D721Med (cell line): ENCODE results near the gene FAM90A26.
"Not testable (repeated sequence)": the region's sequence is repeated elsewhere in the genome, so short reads cannot be mapped to it uniquely, and the experiment has no call there.

Experiments used
- DNase-seq: peaks from one replicate; pipeline ENCODE4 v3.0.0; 2011; ENCODE audit warnings: low spot score; ENCODE audit not compliant: insufficient read length
- FAIRE-seq: peaks from 2 replicates; lab custom pipeline; 2011; peaks lifted over from hg19 to GRCh38; lab: Jason Lieb, UNC
- CTCF ChIP-seq: IDR thresholded peaks from 2 replicates; pipeline ENCODE4 v1.5.1; 2012; ENCODE audit warnings: mild to moderate bottlenecking, control low read depth; ENCODE audit not compliant: insufficient read depth; ENCODE audit errors: missing control alignments

The FAM90A26 gene

DNA sequence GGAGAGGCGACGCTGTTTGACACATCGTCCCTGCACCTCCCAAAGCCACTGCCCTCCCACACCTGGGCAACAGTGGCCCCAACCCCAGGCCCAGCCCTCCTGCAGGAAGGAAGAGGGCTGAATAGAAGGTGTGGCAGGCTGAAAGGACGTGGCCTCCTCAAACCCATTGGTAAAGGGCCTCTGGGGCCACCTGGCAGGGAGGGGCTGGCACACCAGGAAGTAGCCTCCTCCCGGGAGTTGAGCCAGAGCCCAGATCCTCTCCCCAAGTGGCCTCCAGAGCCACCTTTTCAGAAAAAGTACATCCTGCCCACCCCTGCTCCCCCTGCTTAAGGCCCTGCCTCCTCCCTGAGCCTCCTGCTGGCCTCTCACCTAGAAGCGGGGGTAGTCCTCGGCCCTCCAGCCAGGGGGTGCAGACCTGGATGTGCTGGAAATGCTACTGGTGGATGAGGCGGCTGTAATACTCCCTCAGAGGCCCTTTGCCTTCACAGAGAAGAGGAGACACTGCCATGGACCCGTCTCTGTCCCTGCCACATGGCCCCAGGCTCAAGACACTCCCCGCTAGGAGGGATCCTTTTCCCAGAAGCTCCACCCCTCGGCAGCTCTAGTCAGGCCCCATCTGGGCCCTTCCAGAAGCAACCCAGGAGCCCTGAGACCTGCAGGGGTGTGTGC, at the start of gene FAM90A26:
TSS of gene FAM90A26 (plus strand) at position 619 of the 669 bp plus-strand sequence. CDS start 2,764 bp downstream, outside the sequence.
- not testable (repeated sequence) for FAIRE-seq, DNase-seq

DNA sequence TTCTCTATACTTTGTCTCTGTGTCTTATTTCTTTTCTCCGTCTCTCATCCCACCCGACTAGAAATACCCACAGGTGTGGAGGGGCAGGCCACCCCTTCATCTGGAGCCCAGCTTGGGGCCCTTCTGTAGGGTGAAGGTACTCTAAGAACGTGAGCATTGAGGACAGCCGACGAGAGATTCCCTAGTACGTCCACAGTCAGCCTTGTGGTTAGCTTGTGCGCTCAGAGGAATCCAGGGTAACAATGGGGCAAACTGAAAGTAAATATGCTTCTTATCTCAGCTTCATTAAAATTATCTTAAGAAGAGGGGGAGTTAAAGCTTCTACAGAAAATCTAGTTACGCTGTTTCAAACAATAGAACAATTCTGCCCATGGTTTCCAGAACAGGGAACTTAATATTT, 47.5 kb upstream of the FAM90A26 start:
- FAIRE-seq, DNase-seq: not testable (repeated sequence)

DNA sequence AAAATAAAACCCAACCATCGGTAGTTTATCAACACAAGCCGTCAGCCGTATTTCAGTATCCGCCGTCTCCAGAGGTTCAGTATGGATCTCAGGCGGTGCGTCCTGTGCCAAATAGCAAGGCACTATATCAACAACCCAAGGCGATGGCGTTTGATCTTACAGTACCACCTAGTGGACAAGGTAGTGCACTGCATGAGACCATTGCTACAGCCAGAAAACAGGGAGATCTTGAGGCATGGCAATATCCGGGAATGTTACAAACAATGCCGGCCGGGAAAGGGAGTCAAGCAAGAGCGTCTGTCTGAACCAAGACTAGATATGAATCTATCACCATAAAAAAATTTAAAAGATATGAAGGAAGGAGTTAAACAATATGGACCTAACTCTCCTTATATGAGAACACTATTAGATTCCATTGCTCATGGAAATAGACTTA, 46.6 kb upstream of the FAM90A26 start:
- not testable (repeated sequence) for DNase-seq, FAIRE-seq
- peak; percentile 57 for TF ChIP-seq CTCF

DNA sequence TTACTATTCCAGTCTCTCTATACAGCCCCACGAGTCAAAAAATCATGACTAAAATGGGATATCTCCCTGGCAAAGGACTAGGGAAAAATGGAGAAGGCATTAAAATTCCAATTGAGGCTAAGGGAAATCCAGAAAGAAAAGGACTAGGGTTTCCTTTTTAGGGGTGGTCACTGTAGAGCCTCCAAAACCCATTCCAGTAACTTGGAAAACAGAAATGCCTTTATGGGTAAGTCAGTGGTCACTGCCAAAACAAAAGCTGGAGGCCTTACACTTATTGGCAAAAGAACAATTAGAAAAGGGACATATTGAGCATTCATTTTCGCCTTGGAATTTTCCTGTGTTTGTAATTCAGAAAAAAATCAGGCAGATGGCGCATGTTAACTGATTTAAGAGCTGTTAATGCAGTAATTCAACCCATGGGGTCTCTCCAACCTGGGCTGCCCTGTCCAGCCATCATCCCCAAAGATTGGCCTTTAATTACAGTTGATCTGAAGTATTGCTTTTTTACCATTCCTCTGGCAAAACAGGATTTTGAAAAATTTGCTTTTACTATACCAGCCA, 44.5 kb upstream of the FAM90A26 start:
- not testable (repeated sequence) for FAIRE-seq, DNase-seq
- peak; percentile 34 for TF ChIP-seq CTCF

DNA sequence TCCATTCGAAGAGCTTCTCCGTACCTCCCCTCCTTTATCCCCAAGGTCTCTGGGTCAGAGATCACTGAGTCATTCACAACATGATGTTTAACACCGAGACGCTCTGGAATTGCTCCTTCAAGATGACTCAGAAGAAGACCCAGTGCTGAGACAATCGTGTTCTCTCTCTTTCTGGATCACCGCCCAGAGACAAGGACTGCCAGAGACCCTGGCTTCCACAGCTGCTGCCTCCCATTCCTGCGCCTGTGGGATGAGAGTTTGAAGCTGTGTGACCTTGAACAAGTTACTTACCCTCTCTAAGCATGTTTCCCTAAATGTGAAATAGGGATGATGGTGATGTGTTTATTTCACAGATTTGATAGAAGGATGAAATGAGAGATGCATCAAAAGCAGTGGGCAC, 38.8 kb upstream of the FAM90A26 start:
- DNase-seq, FAIRE-seq: not testable (repeated sequence)

- not testable (repeated sequence) for DNase-seq, FAIRE-seq
Observed at GRCh38 chr4:9132849-9133248, 37.4 kb upstream of the FAM90A26 start.

GRCh38 chr4:9134011-9134410, 36.2 kb upstream of the FAM90A26 start:
- not testable (repeated sequence) for DNase-seq, FAIRE-seq

DNA sequence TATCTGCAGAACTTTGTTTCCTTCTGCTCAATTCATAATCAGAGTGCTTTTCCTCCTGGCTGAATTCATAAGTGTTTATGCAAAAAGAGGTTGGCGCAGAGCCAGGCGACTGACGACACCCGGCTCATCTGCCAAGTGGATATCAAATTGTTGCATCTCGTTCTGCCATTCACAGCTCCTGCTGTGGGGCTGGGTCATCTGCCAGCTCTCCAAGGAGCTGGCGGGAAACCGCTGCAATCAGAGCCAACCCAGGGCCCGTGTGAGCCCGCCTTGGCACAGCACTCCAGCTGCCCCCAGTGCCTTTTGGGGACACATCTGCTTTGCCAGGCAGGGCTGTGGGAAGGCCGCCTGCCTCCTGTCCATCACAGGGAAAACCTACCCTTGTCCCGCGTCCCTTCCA, 35.7 kb upstream of the FAM90A26 start:
- DNase-seq, FAIRE-seq: not testable (repeated sequence)

DNA sequence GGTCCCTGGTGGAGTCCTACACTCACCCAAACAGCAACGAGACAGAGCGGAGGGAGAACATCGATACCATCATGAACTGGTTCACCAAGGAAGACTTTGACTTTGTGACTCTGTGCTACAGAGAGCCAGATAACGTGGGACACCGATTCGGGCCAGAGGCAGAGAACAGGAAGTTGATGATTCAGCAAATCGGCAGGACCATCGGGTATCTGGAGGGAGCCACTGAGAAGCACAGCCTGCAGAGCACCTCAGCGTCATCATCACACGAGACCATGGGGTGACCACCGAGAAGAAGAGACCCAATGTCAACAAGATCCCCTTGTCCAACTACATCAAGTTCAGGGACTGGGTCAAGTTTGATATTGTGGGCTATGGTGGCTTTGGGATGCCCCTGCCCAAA, 29.2 kb upstream of the FAM90A26 start:
- not testable (repeated sequence) for FAIRE-seq, DNase-seq

GRCh38 chr4:9142786-9143185, 27.4 kb upstream of the FAM90A26 start:
- FAIRE-seq = not testable (repeated sequence)

DNA sequence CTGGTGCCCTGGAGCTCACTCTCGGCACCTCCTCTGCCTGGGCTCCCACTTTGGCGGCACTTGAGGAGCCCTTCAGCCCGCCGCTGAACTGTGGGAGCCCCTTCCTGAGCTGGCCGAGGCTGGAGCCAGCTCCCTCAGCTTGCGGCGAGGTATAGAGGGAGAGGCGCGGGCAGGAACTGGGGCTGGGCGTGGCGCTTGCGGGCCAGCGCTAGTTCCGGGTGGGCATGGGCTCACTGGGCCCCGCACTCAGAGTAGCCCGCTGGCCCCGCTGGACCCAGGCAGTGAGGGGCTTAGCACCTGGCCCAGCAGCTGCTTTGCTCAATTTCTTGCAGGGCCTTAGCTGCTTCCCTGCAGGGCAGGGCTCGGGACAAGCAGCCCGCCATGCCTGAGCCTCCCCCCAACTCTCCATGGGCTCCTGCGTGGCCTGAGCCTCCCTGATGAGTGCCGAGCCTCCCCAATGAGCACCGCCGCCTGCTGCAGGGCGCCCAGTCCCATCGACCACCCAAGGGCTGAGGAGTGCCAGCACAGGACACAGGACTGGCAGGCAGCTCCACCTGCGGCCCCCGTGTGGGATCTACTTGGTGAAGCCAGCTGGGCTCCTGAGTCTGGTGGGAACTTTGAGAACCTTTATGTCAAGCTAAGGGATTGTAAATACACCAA, 26.7 kb upstream of the FAM90A26 start:
- FAIRE-seq (no peak), DNase-seq (no peak)
- no peak for TF ChIP-seq CTCF

More at GRCh38 chr4:9142786-9143185, 27.4 kb upstream of the FAM90A26 start:
- DNase-seq = not testable (repeated sequence)
